Panc1 (cell line): ENCODE data around the gene PPP4R2. TPM values are rescaled to one million over a fixed set of nuclear protein-coding genes. Genes with fewer than 3 reads are reported as not detected.

Experiments used
- ATAC-seq: fragments of 200-7000 bp; cut with Tn5 transposase; 2 replicates; pipeline ENCODE4 v1.9.1; 2020; ENCODE audit warnings: mild to moderate bottlenecking, moderate library complexity
- BruUV-seq: library from RNA; stranded (reverse); fragments of 400-500 nt; replicated peaks from 2 replicates; lab custom pipeline; 2021; lab: Mats Ljungman, UMichigan
- CTCF ChIA-PET: fragments of 300-600 bp; sonication (Branson Sonifier 250); formaldehyde crosslinking; loops from one replicate; lab custom pipeline; 2022; ENCODE audit warnings: antibody characterized with exemption; lab: Charles Lee
- POLR2A ChIA-PET: fragments of 300-600 bp; sonication (Branson Sonifier 250); formaldehyde crosslinking; loops from one replicate; lab custom pipeline; 2022; ENCODE audit warnings: antibody characterized with exemption; lab: Charles Lee
- DNase-seq: peaks from one replicate; pipeline ENCODE4 v3.0.0-alpha.2; 2010; ENCODE audit warnings: low read depth, low spot score
- H3K27ac ChIP-seq: 2 replicates; pipeline ENCODE4 v1.5.1; 2011; ENCODE audit warnings: mild to moderate bottlenecking, low read length, inconsistent platforms
- H3K27me3 ChIP-seq: fragments of 200-500 bp; sonication (Bioruptor generic); 2 replicates; pipeline ENCODE4 v1.6.0; 2014; ENCODE audit warnings: low read length, inconsistent platforms; ENCODE audit not compliant: control insufficient read depth, insufficient read depth
- H3K36me3 ChIP-seq: fragments of 200-500 bp; sonication (Bioruptor generic); 2 replicates; pipeline ENCODE4 v1.5.1; 2014; ENCODE audit warnings: inconsistent platforms, mild to moderate bottlenecking, low read length, moderate library complexity; ENCODE audit not compliant: control insufficient read depth, insufficient read depth
- H3K4me1 ChIP-seq: 2 replicates; pipeline ENCODE4 v1.5.1; 2011; ENCODE audit warnings: inconsistent platforms, mild to moderate bottlenecking, low read length, moderate library complexity; ENCODE audit not compliant: control insufficient read depth, insufficient read depth
- H3K4me3 ChIP-seq, 2 experiments: 2 replicates each; pipeline ENCODE4 v1.5.1; 2011 to 2012; ENCODE audit warnings: low read depth in 2 of 2, low read length in 2 of 2, mild to moderate bottlenecking in 2 of 2, inconsistent platforms in 1 of 2, moderate library complexity in 1 of 2
- H3K9me3 ChIP-seq: fragments of 200-500 bp; sonication (Bioruptor generic); 2 replicates; pipeline ENCODE4 v1.5.1; 2014; ENCODE audit warnings: low read depth, mild to moderate bottlenecking, inconsistent platforms, low read length, moderate library complexity; ENCODE audit not compliant: control insufficient read depth, insufficient read depth
- POLR2AphosphoS5 ChIP-seq: IDR thresholded peaks from 2 replicates; pipeline ENCODE4 v1.6.1; 2012; ENCODE audit warnings: mild to moderate bottlenecking, low read depth, low read length, moderate library complexity
- SIN3A ChIP-seq: IDR thresholded peaks from 2 replicates; pipeline ENCODE4 v1.6.1; 2012; ENCODE audit warnings: low read depth, mild to moderate bottlenecking, low read length, moderate library complexity, borderline replicate concordance; ENCODE audit not compliant: insufficient read depth
- TCF7L2 ChIP-seq: IDR thresholded peaks from 2 replicates; pipeline ENCODE4 v1.6.1; 2011; ENCODE audit warnings: mild to moderate bottlenecking, low read depth, low read length, inconsistent platforms
- in situ Hi-C: cut with HindIII; loops from 2 replicates; pipeline ENCODE4 v1.10.0; 2016; ENCODE audit warnings: low sequenced_read_pairs, low pct_unique_long_range_greater_than_20kb
- intact Hi-C: fragments of 100-400 bp; cut with micrococcal nuclease; formaldehyde crosslinking; loops from one replicate; pipeline ENCODE4 v1.10.0; 2022; ENCODE audit not compliant: unreplicated experiment
- total RNA-seq: library from RNA; stranded (reverse); gene quantifications from one replicate; pipeline ENCODE4 v1.2.1, GENCODE V29; 2021; ENCODE audit not compliant: unreplicated experiment
- TF ChIP-seq, protein P1 (sequence below), 2 experiments: IDR thresholded peaks; 2 replicates each; pipeline ENCODE4 v1.6.1; 2011 to 2012; ENCODE audit warnings: low read depth in 2 of 2, control low read depth in 1 of 2, low read length in 1 of 2, mild to moderate bottlenecking in 1 of 2, moderate library complexity in 1 of 2; ENCODE audit not compliant: insufficient read depth in 1 of 2
- TF ChIP-seq, protein P2 (sequence below): fragments of 450-650 bp; IDR thresholded peaks from 2 replicates; pipeline ENCODE4 v1.5.1; 2017; ENCODE audit warnings: mild to moderate bottlenecking

Gene PPP4R2
- total RNA-seq, 1 experiment from 2014 or later = 59.8 TPM

DNA sequence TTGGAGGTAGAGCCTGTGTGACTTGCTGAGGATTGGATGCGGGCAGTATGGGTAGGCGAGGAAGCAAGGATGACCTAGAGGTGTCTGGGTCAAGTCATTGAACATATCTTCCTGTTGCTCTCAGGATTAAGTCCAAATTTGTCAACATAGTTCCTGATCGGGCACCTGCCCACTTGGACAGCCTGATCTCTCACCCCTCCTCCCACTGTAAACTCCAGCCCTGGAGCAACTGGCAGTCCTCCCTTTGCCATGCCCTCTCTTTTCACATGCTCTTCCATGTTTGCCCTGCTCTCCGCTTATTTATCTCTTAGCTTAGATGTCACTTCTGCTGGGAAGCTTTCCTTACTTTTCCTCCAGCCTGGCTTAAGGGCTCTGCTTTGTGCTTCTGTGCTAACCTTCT is 47.6 kb upstream of the PPP4R2 start:
- POLR2A ChIA-PET = no interaction called here
- no peak for TF ChIP-seq SIN3A
- TF ChIP-seq, protein P1, sequence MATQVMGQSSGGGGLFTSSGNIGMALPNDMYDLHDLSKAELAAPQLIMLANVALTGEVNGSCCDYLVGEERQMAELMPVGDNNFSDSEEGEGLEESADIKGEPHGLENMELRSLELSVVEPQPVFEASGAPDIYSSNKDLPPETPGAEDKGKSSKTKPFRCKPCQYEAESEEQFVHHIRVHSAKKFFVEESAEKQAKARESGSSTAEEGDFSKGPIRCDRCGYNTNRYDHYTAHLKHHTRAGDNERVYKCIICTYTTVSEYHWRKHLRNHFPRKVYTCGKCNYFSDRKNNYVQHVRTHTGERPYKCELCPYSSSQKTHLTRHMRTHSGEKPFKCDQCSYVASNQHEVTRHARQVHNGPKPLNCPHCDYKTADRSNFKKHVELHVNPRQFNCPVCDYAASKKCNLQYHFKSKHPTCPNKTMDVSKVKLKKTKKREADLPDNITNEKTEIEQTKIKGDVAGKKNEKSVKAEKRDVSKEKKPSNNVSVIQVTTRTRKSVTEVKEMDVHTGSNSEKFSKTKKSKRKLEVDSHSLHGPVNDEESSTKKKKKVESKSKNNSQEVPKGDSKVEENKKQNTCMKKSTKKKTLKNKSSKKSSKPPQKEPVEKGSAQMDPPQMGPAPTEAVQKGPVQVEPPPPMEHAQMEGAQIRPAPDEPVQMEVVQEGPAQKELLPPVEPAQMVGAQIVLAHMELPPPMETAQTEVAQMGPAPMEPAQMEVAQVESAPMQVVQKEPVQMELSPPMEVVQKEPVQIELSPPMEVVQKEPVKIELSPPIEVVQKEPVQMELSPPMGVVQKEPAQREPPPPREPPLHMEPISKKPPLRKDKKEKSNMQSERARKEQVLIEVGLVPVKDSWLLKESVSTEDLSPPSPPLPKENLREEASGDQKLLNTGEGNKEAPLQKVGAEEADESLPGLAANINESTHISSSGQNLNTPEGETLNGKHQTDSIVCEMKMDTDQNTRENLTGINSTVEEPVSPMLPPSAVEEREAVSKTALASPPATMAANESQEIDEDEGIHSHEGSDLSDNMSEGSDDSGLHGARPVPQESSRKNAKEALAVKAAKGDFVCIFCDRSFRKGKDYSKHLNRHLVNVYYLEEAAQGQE (IDR thresholded peaks at IDR 0.05; ENCODE audit: insufficient read depth in 1 of 2, low read depth in 2 of 2, low read length in 1 of 2) = no peak
- no peak for TF ChIP-seq POLR2AphosphoS5
- in situ Hi-C loops = no loop called here

DNA sequence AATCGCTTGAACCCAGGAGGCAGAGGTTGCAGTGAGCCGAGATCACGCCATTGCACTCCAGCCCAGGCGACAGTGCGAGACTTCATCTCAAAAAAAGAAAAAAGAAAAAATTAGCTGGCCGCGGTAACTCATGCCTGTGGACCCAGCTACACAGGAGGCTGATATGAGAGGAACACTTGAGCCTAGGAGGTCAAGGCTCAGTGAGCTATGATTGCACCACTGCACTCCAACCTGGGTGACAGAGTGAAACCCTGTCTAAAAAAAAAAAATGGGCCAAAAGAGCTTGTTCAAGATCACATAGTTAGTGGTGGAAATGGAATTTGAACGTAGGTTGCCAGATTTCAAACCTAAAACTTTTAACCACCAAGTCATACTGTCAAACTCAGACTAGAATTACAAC is 46.2 kb upstream of the PPP4R2 start:
- no peak for ATAC-seq
- no peaks in the 10 kb centered on the region for H3K27me3 ChIP-seq
- H3K27ac ChIP-seq = no peak overlapping the region
- H3K36me3 ChIP-seq = no peaks in the 10 kb centered on the region
- no peak for DNase-seq
- H3K9me3 ChIP-seq = no peaks in the 10 kb centered on the region
- TF ChIP-seq TCF7L2 (no peak), POLR2AphosphoS5 (no peak), SIN3A (no peak)
- TF ChIP-seq, protein P2, sequence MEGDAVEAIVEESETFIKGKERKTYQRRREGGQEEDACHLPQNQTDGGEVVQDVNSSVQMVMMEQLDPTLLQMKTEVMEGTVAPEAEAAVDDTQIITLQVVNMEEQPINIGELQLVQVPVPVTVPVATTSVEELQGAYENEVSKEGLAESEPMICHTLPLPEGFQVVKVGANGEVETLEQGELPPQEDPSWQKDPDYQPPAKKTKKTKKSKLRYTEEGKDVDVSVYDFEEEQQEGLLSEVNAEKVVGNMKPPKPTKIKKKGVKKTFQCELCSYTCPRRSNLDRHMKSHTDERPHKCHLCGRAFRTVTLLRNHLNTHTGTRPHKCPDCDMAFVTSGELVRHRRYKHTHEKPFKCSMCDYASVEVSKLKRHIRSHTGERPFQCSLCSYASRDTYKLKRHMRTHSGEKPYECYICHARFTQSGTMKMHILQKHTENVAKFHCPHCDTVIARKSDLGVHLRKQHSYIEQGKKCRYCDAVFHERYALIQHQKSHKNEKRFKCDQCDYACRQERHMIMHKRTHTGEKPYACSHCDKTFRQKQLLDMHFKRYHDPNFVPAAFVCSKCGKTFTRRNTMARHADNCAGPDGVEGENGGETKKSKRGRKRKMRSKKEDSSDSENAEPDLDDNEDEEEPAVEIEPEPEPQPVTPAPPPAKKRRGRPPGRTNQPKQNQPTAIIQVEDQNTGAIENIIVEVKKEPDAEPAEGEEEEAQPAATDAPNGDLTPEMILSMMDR = no peak
- TF ChIP-seq, protein P1 (IDR thresholded peaks at IDR 0.05; ENCODE audit: insufficient read depth in 1 of 2, low read depth in 2 of 2, low read length in 1 of 2) = no peak
- ChIA-PET POLR2A (interaction anchor here (0.6 kb wide), 1 partner anchor 116 kb away, joined by 4 read pairs; no protein-coding TSS in a partner anchor), CTCF (no interaction called here)
- in situ Hi-C loops (no loop called here), intact Hi-C loops (no loop called here)
- no peak overlapping the region for H3K4me3 ChIP-seq
- no TSS peak for BruUV-seq
- no peaks in the 10 kb centered on the region for H3K4me1 ChIP-seq

More for the DNA sequence above, 47.6 kb upstream of the PPP4R2 start:
- intact Hi-C loops = no loop called here
- Histone ChIP-seq H3K4me3 (no peak overlapping the region), H3K27ac (no peak overlapping the region), H3K27me3 (no peaks in the 10 kb centered on the region), H3K9me3 (no peaks in the 10 kb centered on the region), H3K36me3 (no peaks in the 10 kb centered on the region), H3K4me1 (no peaks in the 10 kb centered on the region)
- DNase-seq (no peak), ATAC-seq (no peak)
- BruUV-seq = no TSS peak
- CTCF ChIA-PET = no interaction called here
